RPMI7951 (cell line): Measurements from ENCODE around the gene ATG7. TPM values are rescaled to one million over a fixed set of nuclear protein-coding genes. Genes with fewer than 3 reads are reported as not detected.
"Not testable (repeated sequence)": the region's sequence is repeated elsewhere in the genome, so short reads cannot be mapped to it uniquely, and the experiment has no call there.

ENCODE experiments used
- DNase-seq: peaks from one replicate; pipeline ENCODE4 v3.0.0-alpha.2; 2012; ENCODE audit warnings: low read depth
- total RNA-seq: library from RNA; depleted of rRNA; stranded (reverse); fragments of >200 nt; shearing (Covaris generic); gene quantifications from 2 replicates; pipeline ENCODE4 v1.2.3, GENCODE V29; 2014

Gene ATG7
- total RNA-seq, 1 experiment from 2014 or later: 103 TPM

GRCh38 chr3:11250902-11251806 is 21.0 kb upstream of the ATG7 start:
- no peak for DNase-seq

GRCh38 chr3:11251807-11252176 is 20.4 kb upstream of the ATG7 start:
- no peak for DNase-seq

DNA sequence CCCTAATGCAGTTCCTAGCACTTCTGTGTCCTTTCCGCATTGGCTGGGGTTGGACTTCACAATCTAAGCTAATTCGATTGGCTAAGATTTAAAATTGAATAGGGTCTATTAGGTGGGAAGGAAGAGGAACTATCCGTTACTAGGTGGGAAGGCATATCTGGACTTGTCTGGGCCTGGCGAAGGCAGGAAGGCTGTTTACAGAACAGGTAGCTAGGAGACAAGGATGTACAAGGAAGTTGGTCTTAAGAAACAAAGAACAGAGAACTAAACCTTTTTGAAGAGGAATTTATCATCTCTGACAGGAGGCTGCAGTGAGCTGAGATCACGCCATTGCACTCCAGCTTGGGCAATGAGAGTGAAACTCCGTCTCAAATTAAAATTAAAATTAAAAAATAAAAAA is 17.3 kb upstream of the ATG7 start:
- no peak for DNase-seq

DNA sequence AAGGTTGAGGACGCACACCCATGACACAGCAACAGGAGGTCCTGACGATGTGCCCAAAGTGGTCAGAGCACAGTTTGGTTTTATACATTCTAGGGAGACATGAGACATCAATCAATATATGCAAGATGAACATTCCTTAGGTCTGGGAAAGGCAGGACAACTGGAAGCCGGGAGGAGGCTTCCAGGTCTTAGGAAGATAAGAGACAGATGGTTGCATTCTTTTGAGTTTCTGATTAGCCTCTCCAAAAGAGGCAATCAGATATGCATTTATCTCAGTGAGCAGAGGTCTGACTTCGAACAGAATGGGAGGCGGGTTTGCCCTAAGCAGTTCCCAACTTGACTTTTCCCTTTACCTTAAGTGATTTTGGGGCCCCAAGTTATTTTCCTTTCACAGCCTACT is 16.7 kb upstream of the ATG7 start:
- not testable (repeated sequence) for DNase-seq

DNA sequence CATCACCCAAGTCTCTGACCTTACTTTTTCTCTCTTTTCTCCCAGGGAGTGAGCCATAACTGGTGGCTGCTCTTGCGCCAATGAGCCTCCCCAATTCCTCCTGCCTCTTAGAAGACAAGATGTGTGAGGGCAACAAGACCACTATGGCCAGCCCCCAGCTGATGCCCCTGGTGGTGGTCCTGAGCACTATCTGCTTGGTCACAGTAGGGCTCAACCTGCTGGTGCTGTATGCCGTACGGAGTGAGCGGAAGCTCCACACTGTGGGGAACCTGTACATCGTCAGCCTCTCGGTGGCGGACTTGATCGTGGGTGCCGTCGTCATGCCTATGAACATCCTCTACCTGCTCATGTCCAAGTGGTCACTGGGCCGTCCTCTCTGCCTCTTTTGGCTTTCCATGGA is 13.2 kb upstream of the ATG7 start:
- no peak for DNase-seq

GRCh38 chr3:11260460-11260859 is 11.7 kb upstream of the ATG7 start:
- DNase-seq: no peak

DNA sequence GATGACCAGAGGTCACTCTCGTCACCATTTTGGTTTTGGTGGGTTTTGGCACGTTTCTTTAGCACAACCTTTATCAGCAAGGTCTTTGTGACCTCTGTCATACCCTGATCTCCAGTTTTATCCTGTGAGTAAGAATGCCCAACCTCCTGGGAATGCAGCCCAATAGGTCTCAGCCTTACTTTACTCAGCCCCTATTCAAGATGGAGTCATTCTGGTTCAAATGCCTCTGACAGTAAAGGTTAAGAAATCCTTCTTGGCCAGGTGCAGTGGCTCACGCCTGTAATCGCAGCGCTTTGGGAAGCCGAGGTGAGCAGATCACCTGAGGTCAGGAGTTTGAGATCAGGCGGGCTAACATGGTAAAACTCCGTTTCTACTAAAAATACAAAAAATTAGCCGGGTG is 3.2 kb upstream of the ATG7 start:
- DNase-seq: no peak

GRCh38 chr3:11272906-11273574 is 843 bp downstream of the ATG7 start:
- peak; percentile 26 for DNase-seq

DNA sequence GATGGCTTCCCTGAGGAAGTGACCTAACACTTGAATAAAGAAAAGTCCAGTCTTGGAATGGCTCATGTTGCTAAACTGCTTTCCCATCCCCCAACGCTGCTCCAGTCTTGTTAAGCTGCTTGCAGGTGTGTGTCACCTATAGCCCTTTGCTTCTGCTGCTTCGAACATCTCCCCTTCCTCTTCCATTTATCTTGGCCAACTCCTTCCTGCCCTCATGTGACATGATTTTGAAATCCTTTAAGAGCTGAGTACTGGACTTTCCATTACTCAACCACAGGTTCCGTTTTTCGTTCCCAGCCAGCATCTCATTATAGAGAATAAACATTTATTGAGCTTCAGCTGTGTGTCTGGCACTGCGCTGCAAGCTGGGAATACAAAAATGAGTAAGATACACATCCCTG is 1.7 kb downstream of the ATG7 start:
- no peak for DNase-seq

- no peak for DNase-seq
Measured at GRCh38 chr3:11274566-11275142, 2.5 kb downstream of the ATG7 start.

GRCh38 chr3:11275926-11276325 is 3.7 kb downstream of the ATG7 start:
- DNase-seq: no peak

DNA sequence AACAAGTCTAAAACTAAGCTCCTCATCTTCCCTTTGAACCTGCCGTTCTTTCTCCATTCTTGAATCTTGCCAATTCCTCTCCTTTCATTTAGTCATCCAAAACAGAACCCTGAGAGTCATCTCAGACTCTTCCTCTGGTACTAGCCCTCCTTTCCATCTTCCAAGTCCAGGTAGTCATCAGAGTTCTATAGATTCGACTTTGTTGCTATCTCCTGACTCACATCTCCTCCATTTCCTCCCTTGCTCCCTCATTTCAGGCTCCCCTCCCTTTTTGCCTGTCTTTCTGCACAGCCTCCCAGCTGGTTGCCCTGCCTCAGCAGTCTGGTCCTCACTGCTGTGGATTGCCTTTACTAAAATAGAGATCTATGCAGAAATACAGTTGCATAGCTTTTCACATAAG is 4.7 kb downstream of the ATG7 start:
- no peak for DNase-seq

DNA sequence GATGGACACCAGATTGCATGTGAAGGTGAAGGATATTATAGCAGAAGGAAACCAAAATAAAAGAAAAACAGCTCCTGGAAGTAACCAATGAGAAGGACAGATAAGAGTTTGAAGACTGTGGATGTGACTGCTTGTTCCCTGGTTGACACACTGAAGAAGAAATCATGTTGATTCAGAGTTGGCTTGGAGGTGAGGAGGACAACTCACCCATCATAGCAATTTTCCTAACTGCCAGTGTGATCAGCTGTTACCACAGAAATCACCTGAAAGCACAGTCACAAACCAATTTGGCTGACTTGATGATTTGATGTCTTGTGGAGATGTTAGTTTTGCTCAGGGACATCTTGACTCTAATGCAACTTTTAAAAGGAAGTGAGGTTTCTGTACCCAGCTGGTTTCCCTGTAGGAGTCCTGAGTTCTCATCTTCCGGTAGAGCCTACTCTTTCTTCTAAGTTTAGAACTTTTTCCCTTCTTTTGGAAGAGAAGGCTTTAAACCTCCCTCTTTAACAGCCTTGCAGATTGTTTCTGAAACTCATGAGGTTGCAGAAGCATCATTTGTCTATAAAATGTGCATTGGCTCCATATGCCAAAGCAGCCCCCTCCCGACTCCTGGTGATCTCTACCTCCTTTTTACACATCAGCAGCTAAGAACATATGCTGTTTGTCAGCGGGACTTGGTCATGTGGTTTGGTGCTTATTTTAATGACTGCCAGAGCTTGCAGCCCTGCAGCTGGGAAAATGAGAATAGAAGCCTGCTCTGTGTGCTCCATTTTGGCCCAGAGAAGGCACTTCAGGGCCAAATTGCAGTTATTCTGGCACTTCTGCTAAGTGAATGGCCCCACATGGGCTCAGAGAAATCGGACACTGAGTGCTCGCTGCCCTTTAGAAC is 10.3 kb downstream of the ATG7 start:
- DNase-seq: no peak

DNA sequence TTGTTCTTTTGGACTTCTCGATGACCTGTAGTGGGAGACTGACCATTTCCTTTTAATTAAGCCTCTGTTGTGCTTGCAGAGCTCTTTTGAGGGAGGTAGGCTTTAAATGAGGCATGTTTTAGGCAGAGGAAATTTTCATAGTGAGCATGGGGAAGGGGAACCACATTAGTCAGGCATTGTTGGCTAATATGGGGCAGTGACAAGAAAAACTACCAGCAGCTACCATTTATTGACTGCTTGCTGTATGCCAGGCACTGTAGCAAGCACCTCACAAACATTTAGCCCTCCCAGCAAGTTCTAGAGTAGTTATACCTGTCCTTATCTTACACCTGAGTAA is 10.9 kb downstream of the ATG7 start:
- DNase-seq: no peak

- DNase-seq: no peak
Measured at GRCh38 chr3:11284011-11284410, 11.8 kb downstream of the ATG7 start.

DNA sequence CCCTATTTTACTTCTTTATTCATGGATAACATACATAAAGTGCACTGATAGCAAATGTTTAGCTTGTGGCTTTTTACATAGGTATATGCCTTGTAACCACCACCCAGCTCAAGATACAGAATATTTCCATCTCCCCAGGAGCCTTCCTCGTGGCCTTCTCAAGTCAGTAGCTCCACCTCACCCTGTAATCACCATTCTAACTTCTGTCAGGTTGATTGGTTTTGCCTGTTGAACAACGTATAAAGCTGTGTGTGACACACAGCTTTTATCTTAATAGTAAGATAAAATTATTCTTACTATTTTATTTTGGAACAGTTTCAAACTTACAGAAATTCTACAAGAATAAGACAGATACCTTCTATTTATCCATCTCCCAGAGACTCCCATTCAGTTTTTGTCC is 13.3 kb downstream of the ATG7 start:
- no peak for DNase-seq

- DNase-seq: no peak
Measured at GRCh38 chr3:11287404-11287803, 15.2 kb downstream of the ATG7 start.

DNA sequence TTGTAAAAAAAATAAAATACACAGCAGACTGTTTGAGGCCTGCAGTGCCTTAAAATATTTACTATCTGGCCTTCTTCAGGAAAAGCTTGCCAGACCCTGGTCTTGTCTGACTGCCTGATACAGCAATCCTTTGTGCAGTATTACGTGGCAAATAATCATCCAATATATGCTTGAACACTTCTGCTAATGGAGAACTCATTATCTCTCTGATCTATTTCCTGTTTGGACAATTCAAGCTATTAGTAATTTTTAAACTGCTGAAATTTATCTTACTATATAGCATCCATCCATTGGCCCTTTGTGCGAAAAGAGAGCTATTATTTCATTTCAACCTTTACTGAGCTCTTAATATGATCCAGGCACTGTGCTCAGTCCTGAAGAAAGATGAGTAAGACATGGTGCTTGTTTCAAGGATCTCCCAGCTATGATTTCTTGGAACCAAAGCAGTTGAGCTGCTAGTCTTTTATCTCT is 15.9 kb downstream of the ATG7 start:
- peak; percentile 54 for DNase-seq

- DNase-seq: peak; percentile 94
Measured at GRCh38 chr3:11288786-11289637, 16.8 kb downstream of the ATG7 start.

DNA sequence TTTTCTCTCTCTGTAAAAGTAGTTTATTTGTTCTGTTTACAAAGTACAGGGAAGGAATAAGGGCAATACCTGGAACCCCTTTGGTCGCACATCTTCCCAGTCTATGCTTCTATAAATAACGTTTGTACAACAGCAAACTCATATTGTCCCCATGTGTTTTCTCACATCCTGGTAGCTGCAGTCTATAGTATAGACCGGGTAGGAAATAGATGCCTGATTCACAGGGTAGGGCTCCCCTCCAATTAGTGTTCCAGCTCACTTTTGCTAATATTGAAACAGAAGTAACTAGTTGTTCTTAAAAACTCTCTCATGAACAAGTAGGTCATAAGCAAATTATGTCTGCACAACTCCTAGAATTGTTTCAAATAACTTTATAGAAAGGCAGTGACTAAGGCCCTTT is 17.7 kb downstream of the ATG7 start:
- DNase-seq: peak; percentile 23
